Measurements from ENCODE around the gene MADD.
A peak's percentile ranks its signal among the peaks of the same experiment; 100 is the strongest.

MADD gene

GRCh38 chr11:47356998-47357329 lies 87.0 kb downstream of the MADD start:
- no peak for DNase-seq (ENCODE audit: low read depth)

GRCh38 chr11:47357985-47358730 lies 88.2 kb downstream of the MADD start:
- no peak for DNase-seq (ENCODE audit: low read depth)

DNA sequence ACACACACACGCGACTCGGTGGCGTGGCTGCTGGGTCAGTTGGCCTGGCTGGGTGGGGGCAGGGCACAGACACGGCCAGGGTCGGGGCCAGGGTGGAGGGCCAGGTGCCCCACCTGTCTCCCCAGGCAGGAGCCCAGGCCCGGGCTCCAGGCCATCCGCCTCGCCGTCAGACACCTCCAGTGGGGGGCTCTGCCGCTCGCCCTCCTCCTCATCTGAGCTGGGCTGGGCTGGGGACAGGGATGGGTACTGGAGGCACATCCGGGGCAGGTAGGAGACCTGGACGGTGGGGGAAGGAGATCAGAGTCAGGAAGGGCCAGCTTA lies 88.8 kb downstream of the MADD start:
- DNase-seq (ENCODE audit: low read depth) = no peak

DNA sequence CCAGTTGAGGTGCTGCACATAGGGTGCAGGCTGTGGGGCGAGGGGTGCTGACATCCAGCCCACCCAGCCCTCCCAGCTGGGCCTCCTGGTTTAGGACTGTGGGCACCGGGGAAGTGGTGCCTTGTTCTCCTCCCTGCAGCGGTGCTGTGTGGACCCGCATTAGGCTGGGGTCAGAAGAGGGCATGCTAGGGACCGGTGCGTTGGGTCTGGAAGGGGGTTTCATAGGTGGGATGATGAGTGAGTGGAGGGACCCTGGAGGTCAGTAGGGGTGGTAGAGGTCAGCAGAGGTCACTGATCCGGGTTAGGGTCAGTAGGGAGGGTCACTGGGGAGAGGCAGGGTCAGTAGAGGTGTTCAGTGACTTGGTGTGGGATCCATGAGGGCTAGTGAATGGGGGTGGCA lies 89.2 kb downstream of the MADD start:
- no peak for DNase-seq (ENCODE audit: low read depth)

DNA sequence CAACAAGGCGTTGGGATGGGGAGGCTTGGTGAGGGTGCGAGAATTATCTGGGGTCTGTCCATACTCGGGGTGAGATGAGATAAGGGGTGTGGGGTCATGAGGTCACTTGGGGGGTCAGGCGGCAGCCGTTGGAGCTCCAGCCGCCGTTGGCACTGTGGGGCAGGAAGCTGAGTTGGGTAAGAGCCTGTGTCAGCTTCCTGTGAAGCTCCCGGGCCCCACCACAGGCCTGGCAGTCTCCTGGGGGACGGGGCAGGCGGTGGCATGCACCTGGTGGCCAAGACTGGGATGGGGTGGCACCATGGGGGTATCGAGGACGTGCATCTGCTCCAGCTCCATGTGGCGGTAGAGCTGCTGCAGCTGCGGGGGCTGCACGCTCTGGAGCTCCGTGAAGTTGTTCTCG lies 89.7 kb downstream of the MADD start:
- DNase-seq (ENCODE audit: low read depth) = no peak

DNA sequence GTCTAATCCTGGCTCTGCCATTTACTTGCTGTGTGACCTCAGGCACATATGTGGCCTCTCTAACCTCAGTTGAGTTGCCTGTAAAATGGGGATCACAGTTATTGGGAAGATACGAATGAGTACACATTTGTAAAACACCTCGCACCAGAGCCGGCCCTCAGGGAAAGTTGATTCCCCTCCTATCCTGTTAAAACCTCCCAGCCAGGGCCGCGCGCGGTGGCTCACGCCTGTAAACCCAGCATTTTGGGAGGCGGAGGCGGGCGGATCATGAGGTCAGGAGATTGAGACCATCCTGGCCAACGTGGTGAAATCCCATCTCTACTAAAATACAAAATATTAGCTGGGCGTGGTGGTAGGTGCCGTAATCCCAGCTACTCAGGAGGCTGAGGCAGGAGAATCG lies 90.4 kb downstream of the MADD start:
- DNase-seq (ENCODE audit: low read depth) = no peak

- DNase-seq (ENCODE audit: low read depth) = no peak
Observed at GRCh38 chr11:47361419-47361818, 91.5 kb downstream of the MADD start.

DNA sequence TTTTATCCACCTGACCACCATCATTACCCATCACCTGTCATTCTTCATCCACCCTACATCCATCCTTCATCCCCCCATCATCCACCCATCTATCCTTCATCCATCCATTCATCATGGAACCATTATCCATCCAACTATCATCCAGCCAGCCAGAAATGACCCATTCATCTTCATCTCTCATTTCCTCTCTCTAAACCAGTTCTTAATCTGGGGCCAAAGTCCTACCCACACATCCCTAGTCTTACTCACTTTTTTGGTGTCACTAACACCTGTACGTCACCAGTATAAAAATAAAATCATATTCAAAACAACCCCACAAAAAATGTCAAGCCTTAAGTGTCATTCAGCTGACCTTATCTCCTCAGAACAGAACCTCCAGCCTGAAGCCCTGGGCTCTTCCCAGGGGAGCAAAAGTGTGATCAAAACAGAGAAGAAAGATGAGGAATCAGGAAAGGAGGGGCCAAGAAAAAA lies 96.1 kb downstream of the MADD start:
- no peak for DNase-seq (ENCODE audit: low read depth)

GRCh38 chr11:47369676-47370075 lies 99.7 kb downstream of the MADD start:
- DNase-seq (ENCODE audit: low read depth) = no peak

GRCh38 chr11:47372422-47372821 lies 102.5 kb downstream of the MADD start:
- no peak for DNase-seq (ENCODE audit: low read depth)

DNA sequence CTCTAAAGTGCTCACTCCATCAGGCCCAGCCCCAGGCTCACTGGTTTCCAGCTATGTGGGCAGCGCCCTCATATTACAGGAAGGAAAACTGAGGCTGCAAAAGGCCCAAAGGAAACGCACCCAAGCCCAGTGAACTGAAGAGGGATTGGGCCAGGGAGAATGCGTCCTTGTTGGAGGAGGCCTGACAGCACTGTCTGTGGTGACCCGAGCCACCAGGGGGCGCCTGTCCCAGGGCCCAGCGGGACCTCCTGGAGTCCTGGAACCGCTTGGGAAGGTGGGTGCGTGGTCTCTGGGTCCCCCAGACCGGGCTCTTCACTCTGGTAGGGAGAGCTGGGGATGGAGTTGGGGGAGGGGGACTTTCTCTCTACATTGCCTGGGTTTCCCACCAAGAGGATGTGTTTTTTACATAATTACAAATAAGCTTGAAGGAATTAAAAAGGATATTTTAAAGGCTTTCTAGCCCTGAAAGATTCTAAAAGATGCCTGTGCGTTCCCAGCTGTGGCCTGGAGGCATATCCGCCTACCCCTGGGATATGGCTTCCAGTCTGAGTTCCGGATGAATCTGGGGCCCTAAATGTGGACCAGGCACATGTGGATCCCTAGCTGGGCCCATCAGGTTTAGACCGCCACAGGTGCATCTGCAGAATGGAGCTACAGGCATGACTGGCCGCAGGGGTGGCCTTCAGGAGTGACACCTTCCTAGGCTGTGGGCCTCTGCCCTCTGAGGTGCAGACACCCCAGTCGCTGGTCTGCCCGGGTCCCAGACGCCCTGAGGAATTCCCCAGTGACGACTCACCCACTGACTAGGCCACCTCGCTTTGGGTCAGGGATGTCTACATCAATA lies 104.2 kb downstream of the MADD start:
- peak; percentile 79 for DNase-seq (ENCODE audit: low read depth)

DNA sequence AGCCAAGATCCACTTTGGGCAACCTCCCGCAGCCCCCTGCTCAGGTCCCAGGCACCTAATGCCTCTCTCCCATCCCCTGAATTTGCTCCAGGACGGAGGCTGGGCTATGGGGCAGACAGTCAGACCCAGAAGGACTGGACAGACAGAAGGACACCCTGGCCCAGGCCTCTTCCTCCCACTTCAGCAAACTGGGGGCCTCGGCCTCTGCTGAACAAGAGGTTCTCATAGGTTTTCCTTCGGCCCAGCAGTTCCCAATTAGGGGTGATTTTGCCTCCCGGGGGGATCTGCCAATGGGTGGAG lies 104.7 kb downstream of the MADD start:
- DNase-seq (ENCODE audit: low read depth) = no peak

- no peak for DNase-seq (ENCODE audit: low read depth)
Observed at GRCh38 chr11:47375020-47375419, 105.1 kb downstream of the MADD start.

- DNase-seq (ENCODE audit: low read depth) = no peak
Observed at GRCh38 chr11:47375546-47376085, 105.7 kb downstream of the MADD start.

- DNase-seq (ENCODE audit: low read depth) = no peak
Observed at GRCh38 chr11:47376107-47376524, 106.2 kb downstream of the MADD start.

- no peak for DNase-seq (ENCODE audit: low read depth)
Observed at GRCh38 chr11:47376525-47377371, 106.8 kb downstream of the MADD start.

- DNase-seq (ENCODE audit: low read depth) = no peak
Observed at GRCh38 chr11:47377571-47378009, 107.7 kb downstream of the MADD start.

DNA sequence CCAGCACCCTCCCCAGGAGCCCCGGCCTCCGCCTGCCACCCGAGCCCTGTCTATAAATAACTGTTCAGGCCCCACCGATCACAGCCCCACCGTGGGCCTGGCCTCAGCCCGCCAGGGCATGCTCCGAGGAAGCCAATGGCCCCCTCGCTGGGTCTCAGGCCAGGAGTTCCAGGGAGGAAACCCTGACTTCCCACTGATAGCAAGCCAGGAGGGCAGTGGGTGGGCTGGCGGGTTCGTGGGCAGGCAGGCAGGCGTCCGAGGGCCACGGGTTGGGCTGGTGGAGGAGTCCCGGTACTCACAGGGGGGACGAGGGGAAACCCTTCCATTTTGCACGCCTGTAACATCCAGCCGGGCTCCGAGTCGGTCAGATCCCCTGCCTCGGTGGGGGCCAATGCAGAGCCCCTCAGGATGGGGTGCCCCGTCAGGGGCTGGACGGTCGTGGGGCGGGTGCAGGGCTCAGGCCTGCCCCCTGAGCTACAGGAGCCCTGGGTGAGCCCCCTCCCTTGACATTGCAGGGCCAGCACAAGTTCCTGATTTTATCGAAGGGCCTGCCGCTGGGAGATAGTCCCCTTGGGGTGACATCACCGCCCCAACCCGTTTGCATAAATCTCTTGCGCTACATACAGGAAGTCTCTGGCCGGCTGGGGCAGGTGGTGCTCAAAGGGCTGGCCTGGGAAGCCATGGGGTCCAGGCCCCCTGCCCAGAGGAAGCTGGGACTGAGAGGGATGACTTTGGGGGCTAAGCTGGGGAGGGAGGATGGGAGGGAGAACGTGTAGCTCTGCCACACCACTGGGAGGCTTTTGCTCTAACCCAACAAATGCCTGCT lies 108.3 kb downstream of the MADD start, which contains the start of gene SPI1:
TSS of gene SPI1 (minus strand) at position 538 of the 826 bp plus-strand sequence. CDS start at position 344, 194 bp downstream.
- DNase-seq (ENCODE audit: low read depth) = no peak

DNA sequence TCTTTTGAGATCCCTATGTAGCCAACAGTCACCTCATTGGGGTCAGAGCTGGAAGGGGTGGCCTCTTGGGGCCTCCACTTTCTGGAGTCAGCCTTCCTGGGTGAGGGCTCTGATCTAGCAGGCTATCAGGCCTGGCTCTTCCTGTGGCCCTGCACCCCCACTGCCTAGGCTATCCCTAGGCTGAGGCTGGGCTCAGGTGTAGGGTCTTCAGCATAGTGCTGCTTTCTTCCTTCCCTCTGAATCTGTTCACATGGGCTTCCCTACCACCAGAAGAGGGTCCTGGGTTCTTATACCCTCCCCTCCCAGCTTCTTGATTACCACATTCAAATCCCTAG lies 108.9 kb downstream of the MADD start:
- DNase-seq (ENCODE audit: low read depth) = no peak

DNA sequence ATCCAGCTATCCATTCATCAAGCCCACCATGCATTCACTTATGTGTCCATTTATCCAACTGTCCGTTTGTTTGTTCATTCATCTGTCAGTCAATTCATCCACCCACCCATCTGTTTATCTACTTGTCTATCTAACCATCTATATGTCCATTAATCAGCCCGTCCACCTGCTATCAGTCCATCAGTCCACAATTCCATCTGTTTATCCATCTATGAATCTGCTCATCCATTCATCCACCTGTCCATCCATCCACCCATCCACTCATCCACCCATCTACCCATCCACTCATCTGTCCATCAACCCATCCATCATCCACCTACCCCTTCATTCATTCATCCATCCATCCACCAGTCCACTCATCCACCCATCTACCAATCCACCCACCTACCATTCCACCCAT lies 109.4 kb downstream of the MADD start:
- DNase-seq (ENCODE audit: low read depth) = no peak
